H1 (cell line): ENCODE measurements around the gene ADGRV1. TPM values are rescaled to one million over a fixed set of nuclear protein-coding genes. Genes with fewer than 3 reads are reported as not detected.

Source experiments
- CTCF ChIA-PET: fragments of 300-600 bp; sonication (Branson Sonifier 250); formaldehyde crosslinking; loops from one replicate; lab custom pipeline; 2021; ENCODE audit not compliant: partially characterized antibody; lab: Charles Lee
- POLR2A ChIA-PET: fragments of 300-600 bp; sonication (Branson Sonifier 250); formaldehyde crosslinking; loops from one replicate; lab custom pipeline; 2021; ENCODE audit warnings: inconsistent platforms; ENCODE audit not compliant: partially characterized antibody; lab: Charles Lee
- DNase-seq, 2 experiments: peaks; one replicate each; pipeline versions ENCODE4 v3.0.0 to v3.0.0-alpha.2; 2010 to 2022; ENCODE audit warnings: low spot score in 2 of 2, low read depth in 1 of 2, mixed read lengths in 1 of 2
- FAIRE-seq: peaks from 2 replicates; lab custom pipeline; 2011; peaks lifted over from hg19 to GRCh38; lab: Jason Lieb, UNC
- H2AFZ ChIP-seq: 2 replicates; pipeline ENCODE4 v1.8.1; 2012; ENCODE audit warnings: low read length, inconsistent platforms
- H2AK5ac ChIP-seq: 2 replicates; pipeline ENCODE4 v1.6.1; 2013; ENCODE audit warnings: low read depth, low read length
- H2BK120ac ChIP-seq: replicated peaks from 2 replicates; pipeline ENCODE3; 2013; ENCODE audit warnings: low read depth, low read length, inconsistent platforms
- H2BK12ac ChIP-seq: 2 replicates; pipeline ENCODE4 v1.6.1; 2013; ENCODE audit warnings: low read depth, low read length
- H2BK15ac ChIP-seq: 2 replicates; pipeline ENCODE4 v1.6.1; 2013; ENCODE audit warnings: low read length
- H2BK20ac ChIP-seq: 2 replicates; pipeline ENCODE4 v1.6.1; 2013; ENCODE audit warnings: low read length
- H2BK5ac ChIP-seq: 2 replicates; pipeline ENCODE4 v1.6.1; 2013; ENCODE audit warnings: low read depth, low read length
- H3K14ac ChIP-seq: 2 replicates; pipeline ENCODE4 v1.6.1; 2013; ENCODE audit warnings: inconsistent platforms; ENCODE audit not compliant: insufficient read length
- H3K18ac ChIP-seq: 2 replicates; pipeline ENCODE4 v1.6.1; 2013; ENCODE audit warnings: low read length; ENCODE audit errors: extremely low read depth
- H3K23ac ChIP-seq: 2 replicates; pipeline ENCODE4 v1.6.1; 2013; ENCODE audit warnings: inconsistent platforms; ENCODE audit not compliant: insufficient read length
- H3K23me2 ChIP-seq: 2 replicates; pipeline ENCODE4 v1.6.1; 2013; ENCODE audit warnings: low read depth, low read length
- H3K27ac ChIP-seq: 2 replicates; pipeline ENCODE4 v1.6.1; 2011; ENCODE audit warnings: low read depth, low read length, inconsistent platforms
- H3K27me3 ChIP-seq, 4 experiments: replicated peaks in 1 of 4; 1 replicate in 1 of 4; 2 replicates in 3 of 4; pipeline versions ENCODE4 v1.6.1 to v1.8.1; 2011 to 2013; ENCODE audit warnings: low read length in 3 of 4, mild to moderate bottlenecking in 3 of 4, inconsistent platforms in 2 of 4, mixed read lengths in 2 of 4, moderate library complexity in 1 of 4; ENCODE audit not compliant: control insufficient read depth in 3 of 4, insufficient read depth in 3 of 4; ENCODE audit errors: extremely low read depth in 1 of 4
- H3K36me3 ChIP-seq, 4 experiments: 2 replicates each; pipeline versions ENCODE4 v1.6.1 to v1.8.1; 2011 to 2013; ENCODE audit warnings: mild to moderate bottlenecking in 4 of 4, low read length in 3 of 4, moderate library complexity in 2 of 4, control low read depth in 1 of 4, inconsistent platforms in 1 of 4; ENCODE audit not compliant: insufficient read depth in 4 of 4, control insufficient read depth in 2 of 4
- H3K4ac ChIP-seq: replicated peaks from 2 replicates; pipeline ENCODE3; 2013; ENCODE audit warnings: low read length, low read depth, mixed read lengths, inconsistent platforms; ENCODE audit not compliant: insufficient read length
- H3K4me1 ChIP-seq, 4 experiments: replicated peaks in 1 of 4; 1 replicate in 1 of 4; 2 replicates in 3 of 4; pipeline versions ENCODE4 v1.6.1 to v1.8.1; 2011 to 2013; ENCODE audit warnings: low read length in 3 of 4, inconsistent platforms in 2 of 4, mixed read lengths in 1 of 4; ENCODE audit not compliant: insufficient read depth in 4 of 4, control insufficient read depth in 3 of 4
- H3K4me2 ChIP-seq, 2 experiments: 2 replicates each; pipeline versions ENCODE4 v1.6.1 to v1.8.1; 2011 to 2013; ENCODE audit warnings: low read depth in 2 of 2, low read length in 2 of 2, control low read depth in 1 of 2, inconsistent platforms in 1 of 2, mild to moderate bottlenecking in 1 of 2; ENCODE audit not compliant: insufficient read depth in 1 of 2
- H3K4me3 ChIP-seq, 4 experiments: fragments of 200-600, 300-600 bp in 1 of 4; sonication (generic), shearing (Covaris generic), sonication (Bioruptor Twin) in 1 of 4; 2 replicates each; pipeline versions ENCODE4 v1.5.1 to v1.8.1; 2011 to 2016; ENCODE audit warnings: low read length in 4 of 4, low read depth in 3 of 4, control low read depth in 2 of 4, inconsistent platforms in 2 of 4, mild to moderate bottlenecking in 2 of 4, mixed read lengths in 1 of 4, moderate library complexity in 1 of 4; ENCODE audit not compliant: insufficient read depth in 2 of 4; ENCODE audit errors: extremely low read depth in 1 of 4
- H3K56ac ChIP-seq: replicated peaks from 2 replicates; pipeline ENCODE3; 2013; ENCODE audit warnings: low read depth, mild to moderate bottlenecking, mixed read lengths, low read length, inconsistent platforms; ENCODE audit not compliant: insufficient read length
- H3K79me1 ChIP-seq: 2 replicates; pipeline ENCODE4 v1.6.1; 2013; ENCODE audit warnings: low read depth, low read length, control low read depth
- H3K79me2 ChIP-seq, 2 experiments: 2 replicates each; pipeline versions ENCODE4 v1.6.1 to v1.8.1; 2012 to 2013; ENCODE audit warnings: low read length in 2 of 2, mild to moderate bottlenecking in 2 of 2, inconsistent platforms in 1 of 2; ENCODE audit not compliant: insufficient read depth in 2 of 2, control insufficient read depth in 1 of 2
- H3K9ac ChIP-seq, 4 experiments: replicated peaks in 1 of 4; 1 replicate in 1 of 4; 2 replicates in 3 of 4; pipeline versions ENCODE4 v1.6.1 to v1.8.1; 2011 to 2013; ENCODE audit warnings: low read depth in 3 of 4, low read length in 3 of 4, control low read depth in 2 of 4, mild to moderate bottlenecking in 2 of 4, moderate library complexity in 2 of 4, inconsistent platforms in 1 of 4; ENCODE audit errors: extremely low read depth in 1 of 4
- H3K9me3 ChIP-seq, 2 experiments: 2 replicates each; pipeline versions ENCODE4 v1.6.1 to v1.8.1; 2012 to 2013; ENCODE audit warnings: mild to moderate bottlenecking in 2 of 2, moderate library complexity in 2 of 2, control low read depth in 1 of 2, inconsistent platforms in 1 of 2, low read depth in 1 of 2, low read length in 1 of 2, mixed read lengths in 1 of 2; ENCODE audit not compliant: insufficient read depth in 2 of 2
- H4K20me1 ChIP-seq, 2 experiments: replicated peaks in 1 of 2; 2 replicates each; pipeline versions ENCODE3 to v1.8.1; 2011 to 2013; ENCODE audit warnings: inconsistent platforms in 2 of 2, low read length in 2 of 2, mild to moderate bottlenecking in 1 of 2; ENCODE audit not compliant: insufficient read depth in 2 of 2, control insufficient read depth in 1 of 2
- H4K5ac ChIP-seq: 2 replicates; pipeline ENCODE4 v1.6.1; 2013; ENCODE audit warnings: low read length, low read depth, mixed read lengths, inconsistent platforms; ENCODE audit not compliant: insufficient read length
- H4K8ac ChIP-seq: 2 replicates; pipeline ENCODE4 v1.8.0; 2013; ENCODE audit warnings: mild to moderate bottlenecking, moderate library complexity, low read length, inconsistent platforms; ENCODE audit not compliant: insufficient read depth; ENCODE audit errors: extremely low read depth
- H4K91ac ChIP-seq: replicated peaks from 2 replicates; pipeline ENCODE3; 2013; ENCODE audit warnings: low read length, mixed read lengths, inconsistent platforms; ENCODE audit not compliant: insufficient read length
- BACH1 ChIP-seq: IDR thresholded peaks from 2 replicates; pipeline ENCODE4 v1.6.1; 2012; ENCODE audit warnings: low read length, improper control_type of control experiment
- BCL11A ChIP-seq, 2 experiments: IDR thresholded peaks; one replicate each; pipeline ENCODE4 v1.6.1; 2011; ENCODE audit warnings: low read depth in 2 of 2, low read length in 2 of 2, mild to moderate bottlenecking in 2 of 2
- CHD1 ChIP-seq: IDR thresholded peaks from 2 replicates; pipeline ENCODE4 v1.6.1; 2012; ENCODE audit warnings: low read depth, low read length, improper control_type of control experiment
- CTBP2 ChIP-seq: IDR thresholded peaks from 2 replicates; pipeline ENCODE4 v1.7.0; 2011; ENCODE audit warnings: borderline replicate concordance, mild to moderate bottlenecking, moderate library complexity, mixed read lengths, low read length; ENCODE audit not compliant: insufficient read depth, insufficient read length
- EP300 ChIP-seq, 2 experiments: IDR thresholded peaks; 1 replicate in 1 of 2; 2 replicates in 1 of 2; pipeline ENCODE4 v1.6.1; 2011 to 2012; ENCODE audit warnings: low read depth in 2 of 2, low read length in 2 of 2, mild to moderate bottlenecking in 2 of 2, borderline replicate concordance in 1 of 2, inconsistent platforms in 1 of 2, moderate library complexity in 1 of 2
- HDAC2 ChIP-seq, 2 experiments: fragments of 300-600 bp in 1 of 2; sonication (generic) in 1 of 2; IDR thresholded peaks; 2 replicates each; pipeline ENCODE4 v1.6.1; 2011 to 2012; ENCODE audit warnings: low read depth in 2 of 2, low read length in 2 of 2, mild to moderate bottlenecking in 2 of 2, moderate library complexity in 2 of 2, borderline replicate concordance in 1 of 2, inconsistent platforms in 1 of 2
- SAP30 ChIP-seq: fragments of 300-600 bp; sonication (generic); IDR thresholded peaks from 2 replicates; pipeline ENCODE4 v1.7.1; 2012; ENCODE audit warnings: low read length, moderate library complexity, mild to moderate bottlenecking, inconsistent platforms; ENCODE audit not compliant: insufficient read depth, insufficient replicate concordance
- TAF7 ChIP-seq: optimal IDR thresholded peaks from 2 replicates; pipeline ENCODE3; 2011; ENCODE audit warnings: low read depth, mild to moderate bottlenecking, inconsistent platforms, low read length, moderate library complexity, borderline replicate concordance
- ZNF274 ChIP-seq: IDR thresholded peaks from 2 replicates; pipeline ENCODE4 v1.7.0; 2012; ENCODE audit warnings: low read length, borderline replicate concordance; ENCODE audit errors: extremely low read depth
- WGBS, 2 experiments: shearing (Covaris generic) in 1 of 2; methylation state at CpG; one replicate each; pipeline versions ENCODE4 v1.1.6 to v1.1.7; 2013 to 2015; ENCODE audit warnings: low lambda C conversion rate in 2 of 2, mixed read lengths in 2 of 2, inconsistent platforms in 1 of 2, low coverage in 1 of 2, missing lambda C conversion rate in 1 of 2; ENCODE audit not compliant: insufficient replicate concordance in 2 of 2, insufficient coverage in 1 of 2, insufficient read length in 1 of 2; ENCODE audit errors: extremely low coverage in 1 of 2, missing lambda C conversion rate in 1 of 2; 5-methylcytosine and 5-hydroxymethylcytosine counted together
- polyA plus RNA-seq, 7 experiments: library from polyadenylated mRNA; depleted of rRNA in 3 of 7; stranded (reverse) in 5 of 7; unstranded in 2 of 7; fragments of >200 nt in 5 of 7; fragments of 200-250 nt in 2 of 7; gene quantifications; 1 replicate in 5 of 7; 2 replicates in 1 of 7; 4 replicates in 1 of 7; pipeline versions ENCODE4 v1.2.1 to v1.2.3, GENCODE V29; 2011 to 2013; ENCODE audit warnings: missing spikeins in 2 of 7, mixed read lengths in 2 of 7
- total RNA-seq: library from RNA; stranded (reverse); fragmentation: NEBNext Ultra II Directional; extraction: Animal tissue kit (Norgen Biotek cat#: 25700); gene quantifications from 2 replicates; pipeline ENCODE4 v1.2.1, GENCODE V29; 2021
- TF ChIP-seq, protein P1 (sequence below): IDR thresholded peaks from 2 replicates; pipeline ENCODE4 v1.6.1; 2012; ENCODE audit warnings: low read length, inconsistent platforms

ADGRV1 gene
- total and polyA plus RNA-seq, 2 of the 8 experiments (the other 6 are each of a cell fraction or from before 2014, with no cell fraction given), result 53.1 to 62.2 TPM

DNA sequence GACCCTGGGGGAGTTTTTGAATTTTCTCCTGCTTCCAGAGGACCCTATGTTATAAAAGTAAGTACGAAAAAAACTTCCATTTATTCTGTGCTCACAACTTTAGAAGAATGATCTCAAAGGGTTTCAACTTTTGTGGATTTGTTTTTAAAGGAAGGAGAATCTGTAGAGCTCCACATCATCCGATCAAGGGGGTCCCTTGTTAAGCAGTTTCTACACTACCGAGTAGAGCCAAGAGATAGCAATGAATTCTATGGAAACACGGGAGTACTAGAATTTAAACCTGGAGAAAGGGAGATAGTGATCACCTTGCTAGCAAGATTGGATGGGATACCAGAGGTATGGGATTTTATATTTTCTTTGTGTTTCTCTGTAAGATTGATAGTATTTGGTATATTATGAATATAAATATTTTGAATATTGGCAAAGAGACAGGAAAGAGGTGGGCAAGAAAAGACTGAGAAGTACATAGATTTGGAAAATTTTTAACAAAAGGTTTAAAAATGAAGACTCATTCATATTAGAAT, 84.2 kb downstream of the ADGRV1 start:
- Histone ChIP-seq H2BK20ac (no peak overlapping the region), H3K79me1 (no peaks in the 10 kb centered on the region), H3K23ac (no peak overlapping the region), H3K23me2 (no peaks in the 10 kb centered on the region), H3K9ac (no peak overlapping the region), H3K27me3 (no peaks in the 10 kb centered on the region), H3K36me3 (peaks cover 0 to 57% (median 9%) of the 10 kb centered on the region in 4 experiments), H2AK5ac (no peak overlapping the region), H2AFZ (no peak overlapping the region), H3K56ac (no peak overlapping the region), H3K9me3 (no peaks in the 10 kb centered on the region), H2BK15ac (no peak overlapping the region), H3K4me2 (no peak overlapping the region), H4K5ac (no peak overlapping the region), H3K4me3 (no peak overlapping the region), H2BK120ac (no peak overlapping the region), H2BK12ac (no peak overlapping the region), H4K8ac (no peak overlapping the region), H3K18ac (no peak overlapping the region), H3K4ac (no peak overlapping the region), H3K4me1 (peaks cover 0 to 9% (median 2%) of the 10 kb centered on the region in 4 experiments; a peak in 3 of 7 replicates), H2BK5ac (no peak overlapping the region), H3K27ac (no peak overlapping the region), H4K20me1 (no peaks in the 10 kb centered on the region), H3K79me2 (no peaks in the 10 kb centered on the region), H3K14ac (no peak overlapping the region), H4K91ac (no peak overlapping the region)
- FAIRE-seq (peak; percentile 52), DNase-seq (no peak)
- 78% methylated on average over 4 of the region's 4 CpGs; no CpG with 5 or more reads in 1 of the 2 experiments for WGBS, 2 experiments
- ChIA-PET POLR2A (interaction anchor here (1.1 kb wide), 1 partner anchor 18 kb away, joined by 4 read pairs; no protein-coding TSS in a partner anchor), CTCF (interaction anchor here (0.6 to 1.2 kb wide), 2 partner anchors 67 to 1327 kb away, joined by 3 to 4 read pairs; no protein-coding TSS in a partner anchor)
- no peak for TF ChIP-seq CHD1
- TF ChIP-seq TAF7, result no peak
- no peak for TF ChIP-seq HDAC2 (IDR thresholded peaks at IDR 0.05; ENCODE audit: borderline replicate concordance in 1 of 2, low read depth in 2 of 2, low read length in 2 of 2)
- TF ChIP-seq, protein P1, sequence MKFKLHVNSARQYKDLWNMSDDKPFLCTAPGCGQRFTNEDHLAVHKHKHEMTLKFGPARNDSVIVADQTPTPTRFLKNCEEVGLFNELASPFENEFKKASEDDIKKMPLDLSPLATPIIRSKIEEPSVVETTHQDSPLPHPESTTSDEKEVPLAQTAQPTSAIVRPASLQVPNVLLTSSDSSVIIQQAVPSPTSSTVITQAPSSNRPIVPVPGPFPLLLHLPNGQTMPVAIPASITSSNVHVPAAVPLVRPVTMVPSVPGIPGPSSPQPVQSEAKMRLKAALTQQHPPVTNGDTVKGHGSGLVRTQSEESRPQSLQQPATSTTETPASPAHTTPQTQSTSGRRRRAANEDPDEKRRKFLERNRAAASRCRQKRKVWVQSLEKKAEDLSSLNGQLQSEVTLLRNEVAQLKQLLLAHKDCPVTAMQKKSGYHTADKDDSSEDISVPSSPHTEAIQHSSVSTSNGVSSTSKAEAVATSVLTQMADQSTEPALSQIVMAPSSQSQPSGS, result no peak
- TF ChIP-seq CTBP2, result no peak
- TF ChIP-seq BACH1, result no peak
- no peak for TF ChIP-seq ZNF274
- TF ChIP-seq SAP30, result no peak
- no peak for TF ChIP-seq BCL11A (IDR thresholded peaks at IDR 0.05; ENCODE audit: low read depth in 2 of 2, low read length in 2 of 2)
- TF ChIP-seq EP300 (IDR thresholded peaks at IDR 0.05; ENCODE audit: borderline replicate concordance in 1 of 2, low read depth in 2 of 2, low read length in 2 of 2), result no peak
